ENCODE measurements around the gene RPL27A.

The RPL27A gene

DNA sequence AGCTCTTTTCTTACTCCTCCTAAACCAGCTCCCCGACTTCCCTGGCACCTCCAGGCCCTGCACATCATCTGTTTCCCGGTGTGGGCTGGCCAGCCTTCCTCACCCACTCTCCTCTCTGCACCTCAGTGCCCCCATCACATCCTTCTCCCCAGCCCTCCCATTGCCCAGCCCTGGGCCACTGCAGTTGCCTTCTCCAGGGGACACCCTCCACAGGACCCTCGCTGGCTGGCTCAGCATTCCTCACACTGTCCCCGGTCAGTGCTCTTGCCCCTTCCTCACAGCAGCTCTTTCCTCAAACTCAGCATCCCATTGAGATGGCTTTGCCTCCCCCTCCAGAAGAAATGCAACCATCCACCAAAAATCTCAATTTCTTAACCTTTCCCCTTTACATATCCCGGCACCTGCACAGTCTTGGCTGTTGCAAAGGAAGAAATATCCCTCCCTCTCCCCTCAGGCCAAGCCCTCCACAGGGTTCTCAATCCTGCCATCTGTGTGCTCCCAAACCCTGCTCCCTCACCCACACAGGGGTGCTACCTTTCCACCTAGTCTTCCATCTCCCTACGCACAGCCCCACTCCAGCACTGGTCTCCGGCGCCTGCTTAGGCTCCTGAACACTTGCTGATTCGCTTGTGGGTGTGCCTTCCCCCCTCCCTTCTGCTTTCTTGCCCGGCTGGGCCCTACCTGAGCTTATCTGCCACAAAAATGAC, 19.5 kb downstream of the RPL27A start:
- DNase-seq, result no peak

DNA sequence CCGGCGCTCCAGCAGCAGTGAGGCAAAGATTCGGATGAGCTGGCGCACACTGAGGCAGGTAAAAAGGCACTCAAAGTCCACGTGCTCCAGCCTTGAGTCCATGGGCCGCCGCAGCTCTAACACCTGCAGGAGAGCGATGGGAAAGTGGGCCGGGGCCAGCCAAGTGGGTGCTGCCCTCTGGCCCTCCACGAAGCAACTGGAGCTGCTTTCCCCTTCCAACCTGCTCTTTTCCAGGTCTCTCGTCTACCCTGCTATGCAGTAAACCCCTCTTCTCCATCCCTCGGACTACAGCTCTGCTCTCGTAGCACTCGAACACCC, 20.0 kb downstream of the RPL27A start:
- DNase-seq, result no peak

DNA sequence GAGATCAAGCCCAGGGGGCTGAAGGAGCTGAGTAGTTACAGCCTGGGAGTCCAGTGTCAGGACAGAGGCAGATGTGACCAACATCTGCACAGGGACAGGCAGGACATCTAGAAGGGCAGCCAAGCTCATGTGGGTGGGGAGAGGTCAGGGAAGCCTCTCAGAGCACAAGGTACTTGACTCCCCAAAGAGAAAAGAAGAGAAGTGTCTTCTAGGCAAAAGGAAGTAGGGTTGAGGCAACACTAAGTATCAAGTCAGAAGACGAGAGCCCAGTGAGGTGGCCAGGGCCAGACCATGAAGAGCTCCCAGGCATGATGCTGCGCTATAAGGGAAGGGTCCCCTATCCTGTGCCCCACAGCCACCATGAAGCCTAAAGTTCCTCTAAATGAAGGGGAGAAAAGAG, 21.5 kb downstream of the RPL27A start:
- no peak for DNase-seq

DNA sequence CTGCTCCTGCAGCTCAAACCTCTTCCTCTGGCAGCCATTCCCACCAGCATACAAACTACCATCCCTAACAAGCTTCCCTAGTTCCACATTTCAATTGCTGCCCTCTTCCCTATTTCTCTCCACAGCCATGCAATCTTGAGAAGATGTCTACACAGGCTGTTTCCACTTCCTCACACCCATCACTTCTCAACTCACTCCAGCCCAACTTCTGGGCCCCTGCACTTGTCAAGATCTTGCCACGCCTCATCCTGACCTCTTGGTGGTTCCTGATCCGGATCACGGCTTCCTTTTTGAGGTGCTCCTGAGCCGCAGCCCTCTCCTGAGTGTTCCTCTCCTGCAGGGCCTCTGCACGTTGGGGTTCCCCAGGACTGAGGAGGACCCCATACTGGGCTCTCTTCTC, 22.6 kb downstream of the RPL27A start:
- no peak for DNase-seq

DNA sequence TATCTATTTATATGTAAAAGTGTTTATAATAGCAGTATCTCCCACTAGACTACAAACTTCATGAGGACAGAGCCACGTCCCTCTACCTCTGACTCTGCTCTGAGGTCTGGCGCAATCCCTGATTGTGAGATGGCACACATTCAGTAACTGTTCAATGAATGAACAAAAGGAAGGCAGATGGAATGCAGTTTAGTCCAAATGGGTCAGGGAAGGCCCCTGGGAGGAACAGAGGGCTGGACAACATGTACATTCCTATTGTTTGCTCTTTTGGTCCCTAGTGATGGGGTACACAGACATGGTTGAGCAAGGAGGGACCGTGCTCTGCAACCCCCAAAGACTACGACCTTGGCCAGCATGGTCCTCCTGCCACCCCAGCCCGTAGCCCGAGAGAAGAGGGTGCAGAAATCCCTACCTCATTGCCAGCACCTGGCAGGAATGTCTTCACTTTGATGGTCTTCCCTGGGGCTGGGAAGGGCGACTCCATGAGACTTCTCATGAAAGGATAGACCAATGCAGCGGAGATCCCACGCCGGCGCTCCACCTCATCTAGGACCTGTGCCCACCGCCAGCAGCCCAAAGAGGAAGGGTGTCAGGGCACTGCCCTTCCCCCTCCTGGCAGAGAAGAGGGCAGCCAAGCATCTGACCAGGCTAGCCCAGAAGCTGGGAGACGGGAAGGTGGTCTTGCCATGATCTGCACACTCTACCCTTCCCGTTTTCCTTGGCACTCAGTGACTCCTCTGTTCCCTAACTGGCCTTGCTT, 24.3 kb downstream of the RPL27A start:
- DNase-seq, result no peak

DNA sequence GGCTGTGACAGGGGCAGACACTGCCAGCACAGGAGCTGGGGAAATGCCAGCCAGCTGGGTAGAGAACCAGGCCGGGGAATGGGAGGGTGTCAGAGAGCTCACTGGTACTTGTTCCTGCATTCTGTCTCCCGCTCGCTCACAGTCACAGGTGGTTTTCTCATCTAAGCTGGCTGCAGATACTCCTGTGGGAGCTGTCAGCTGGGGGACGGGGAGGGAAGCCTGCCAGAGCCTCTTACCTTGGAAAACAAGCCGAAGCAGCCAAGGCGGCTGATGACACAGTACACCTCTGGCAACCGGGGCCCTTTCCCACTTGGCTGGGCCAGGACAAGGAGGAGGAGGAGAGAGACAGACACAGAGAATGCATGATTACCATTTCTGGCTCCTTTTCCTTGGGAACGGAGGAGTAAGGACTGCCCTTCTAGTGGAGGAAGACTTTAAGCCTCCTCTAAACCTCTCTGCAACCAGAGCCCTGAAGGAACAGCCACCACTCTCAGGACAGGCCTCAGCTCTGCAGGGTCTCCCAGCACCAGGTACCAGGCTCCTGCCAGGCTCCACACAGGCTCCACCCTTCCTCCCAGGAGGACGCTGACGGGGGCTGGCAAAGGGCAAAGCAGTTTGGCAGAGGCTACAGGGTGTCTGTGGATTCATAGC, 25.1 kb downstream of the RPL27A start:
- DNase-seq, result peak in 1 of 2 donors; percentile 37

DNA sequence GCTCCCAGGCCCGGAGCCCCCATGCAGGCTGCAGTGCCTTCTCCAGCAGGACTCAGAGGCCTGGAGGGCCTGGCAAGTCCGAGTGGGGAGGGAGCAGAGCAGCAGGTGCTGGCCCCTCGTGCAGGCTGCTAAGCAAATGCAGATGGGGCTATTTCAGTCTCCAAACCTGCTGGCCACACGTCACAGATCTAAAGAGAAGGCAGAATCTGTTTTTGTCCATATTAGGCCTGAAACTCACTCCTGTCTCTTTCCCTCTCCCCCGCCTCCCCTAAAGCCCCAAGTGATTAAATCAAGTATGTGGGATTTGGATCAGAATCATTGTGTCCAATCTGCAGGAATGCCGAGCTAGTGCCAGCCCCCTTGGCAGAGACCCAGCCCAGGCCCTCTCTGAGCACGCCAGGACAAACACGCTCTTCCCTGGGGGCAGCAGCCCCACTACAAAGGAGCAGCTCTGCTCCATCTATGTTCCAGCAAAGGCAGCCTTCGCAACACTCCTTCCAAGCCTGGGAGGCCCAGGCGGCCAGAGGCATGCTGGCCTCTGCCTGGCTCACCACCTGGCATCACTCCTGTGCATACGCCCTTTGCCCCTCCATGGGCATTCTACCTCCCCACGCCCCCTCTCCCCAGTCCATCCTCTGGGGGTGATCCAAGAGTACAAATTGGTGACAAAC, 26.5 kb downstream of the RPL27A start:
- DNase-seq, result peak; percentile 28 to 42

DNA sequence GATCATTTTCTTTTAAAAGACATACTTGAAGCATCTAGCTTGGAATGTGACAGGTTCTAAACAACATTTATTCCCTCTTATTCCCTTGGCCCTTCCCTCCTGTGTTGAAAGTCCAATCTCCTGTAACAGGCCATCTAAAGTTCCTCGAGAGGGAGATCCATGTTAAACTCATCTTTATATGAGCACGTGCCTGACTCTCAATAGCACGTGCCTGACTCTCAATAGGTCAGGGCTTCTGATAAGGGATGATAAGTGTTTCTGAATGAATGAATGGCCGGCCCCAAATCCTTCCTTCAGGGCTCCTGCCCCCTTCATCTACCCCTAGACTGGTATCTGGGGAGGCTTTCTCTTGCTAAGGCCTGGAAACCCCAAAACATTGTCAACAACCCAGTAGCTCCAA, 27.2 kb downstream of the RPL27A start:
- no peak for DNase-seq

DNA sequence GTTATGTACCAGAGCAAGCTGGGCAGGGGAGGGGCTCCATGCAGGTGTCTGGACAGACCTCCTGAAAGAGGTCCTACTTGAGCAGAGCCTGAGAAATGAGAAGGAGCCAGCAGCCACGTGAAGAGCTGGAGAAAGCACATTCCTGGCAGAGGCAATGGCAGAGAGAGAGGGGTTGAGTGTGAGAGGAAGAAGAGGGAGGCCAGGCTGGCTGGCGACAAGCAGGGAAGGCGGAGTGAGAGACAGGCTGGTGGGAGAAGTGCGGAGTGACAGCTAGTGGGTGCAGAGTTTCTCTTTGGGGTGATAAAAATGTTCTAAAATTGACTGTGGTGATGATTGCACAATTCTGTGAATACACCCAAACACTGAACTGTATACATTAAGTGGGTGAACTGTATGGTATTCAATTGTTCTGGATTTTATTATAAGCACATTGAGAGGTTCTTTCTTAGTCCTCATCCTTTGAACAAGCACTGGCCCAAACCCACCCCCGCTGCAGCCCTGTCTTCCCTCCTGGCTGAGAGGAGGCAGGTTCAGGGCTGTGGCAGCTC, 29.4 kb downstream of the RPL27A start:
- DNase-seq, result no peak

DNA sequence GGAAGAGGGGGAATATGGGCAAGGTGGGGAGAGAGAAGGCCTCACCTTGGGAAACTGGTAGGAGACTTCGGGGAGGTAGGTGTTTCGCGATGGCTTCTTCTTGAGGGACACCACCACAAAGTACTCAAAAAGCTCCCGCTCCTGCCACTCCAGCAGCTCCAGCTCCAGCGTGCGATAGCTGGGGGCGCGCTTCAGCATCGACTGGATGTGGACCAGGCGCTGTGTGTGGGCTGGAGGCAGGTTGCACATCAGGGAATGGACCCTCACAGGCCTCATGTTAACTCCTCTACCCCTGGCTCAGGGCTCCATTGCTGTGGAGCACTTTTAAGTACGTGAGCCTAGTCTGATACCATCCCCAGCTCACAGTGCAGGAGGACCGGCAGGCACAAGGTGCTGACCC, 29.9 kb downstream of the RPL27A start:
- no peak for DNase-seq

DNA sequence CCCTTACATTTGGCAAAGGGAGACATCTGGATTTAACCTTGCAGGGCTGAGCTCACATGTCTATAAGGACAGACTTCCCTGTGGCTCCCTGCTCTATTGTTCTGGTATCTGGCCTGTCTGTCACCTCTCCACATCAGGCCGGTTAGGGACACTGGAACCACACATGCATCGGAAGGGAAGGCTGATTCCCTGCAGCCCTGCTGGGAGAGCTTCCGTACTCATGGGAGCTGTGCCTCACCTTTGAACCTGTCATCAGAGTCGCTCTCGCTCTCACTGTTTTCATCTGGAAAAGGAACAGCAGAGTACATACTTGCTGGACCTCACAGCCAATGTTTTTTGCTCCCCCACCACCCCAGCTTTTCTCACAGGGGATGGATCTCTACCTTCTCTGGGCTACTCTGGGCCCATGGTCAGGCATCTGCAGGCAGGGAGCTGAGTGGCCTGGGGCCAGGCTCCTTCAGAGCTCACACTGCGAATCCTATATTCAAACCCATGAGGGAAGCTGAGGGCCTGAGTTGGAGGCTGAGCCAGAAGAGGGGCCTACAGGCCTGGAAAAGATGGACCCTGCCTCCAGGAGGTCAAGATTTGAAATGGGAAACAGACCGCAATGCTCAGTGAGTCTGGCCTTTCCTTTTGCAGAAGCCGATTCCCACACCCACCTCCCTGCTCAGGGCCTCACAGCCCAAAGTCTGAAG, 31.3 kb downstream of the RPL27A start:
- no peak for DNase-seq

DNA sequence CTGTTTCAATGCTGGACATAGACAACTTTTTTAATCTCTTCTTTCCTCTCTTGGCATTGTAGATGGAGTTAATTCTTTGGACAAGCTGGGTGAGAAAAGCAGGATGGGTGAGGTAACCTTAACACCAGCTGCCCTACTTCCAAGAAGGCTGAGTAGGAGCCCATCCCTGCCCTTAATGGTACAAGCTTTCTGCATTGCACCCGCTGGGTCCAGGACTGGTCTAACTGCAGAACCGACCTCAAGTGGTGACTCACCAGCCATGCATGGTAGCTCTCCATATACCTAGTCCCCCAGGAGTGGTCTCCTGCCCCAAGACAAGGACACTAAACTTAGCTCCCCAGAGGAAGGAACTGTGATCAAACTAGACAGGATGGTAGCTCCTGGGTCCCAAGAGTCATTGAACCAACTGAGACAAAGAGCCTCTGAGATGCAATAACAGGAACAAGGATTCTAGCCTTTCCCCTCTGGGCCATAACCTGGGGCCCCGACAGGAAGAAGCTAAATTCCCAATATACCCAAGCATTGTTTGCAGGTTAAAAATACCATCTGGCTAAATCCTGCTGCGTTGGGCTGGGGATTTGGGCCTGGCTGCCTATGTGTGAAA, 32.1 kb downstream of the RPL27A start:
- DNase-seq, result no peak

DNA sequence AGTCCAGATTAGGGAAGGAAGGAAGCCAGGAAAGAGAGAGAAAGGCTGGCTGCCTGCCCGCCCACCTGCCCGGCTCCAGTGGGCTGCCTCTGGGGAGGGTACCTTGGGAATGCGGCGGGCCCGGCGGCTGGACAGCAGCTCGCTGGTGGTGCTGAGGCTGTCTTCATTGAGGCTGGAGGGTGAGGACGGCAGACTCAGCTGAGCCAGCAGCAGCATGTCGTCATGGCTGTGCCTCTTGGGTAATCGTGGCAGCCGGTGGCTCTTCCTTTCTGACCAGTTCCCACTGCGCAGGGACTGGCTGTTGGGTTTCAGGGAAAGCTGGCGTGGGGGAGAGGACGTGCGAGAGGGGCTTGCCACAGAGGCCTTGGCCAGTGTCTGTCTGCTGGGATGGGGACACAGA, 32.9 kb downstream of the RPL27A start:
- no peak for DNase-seq

DNA sequence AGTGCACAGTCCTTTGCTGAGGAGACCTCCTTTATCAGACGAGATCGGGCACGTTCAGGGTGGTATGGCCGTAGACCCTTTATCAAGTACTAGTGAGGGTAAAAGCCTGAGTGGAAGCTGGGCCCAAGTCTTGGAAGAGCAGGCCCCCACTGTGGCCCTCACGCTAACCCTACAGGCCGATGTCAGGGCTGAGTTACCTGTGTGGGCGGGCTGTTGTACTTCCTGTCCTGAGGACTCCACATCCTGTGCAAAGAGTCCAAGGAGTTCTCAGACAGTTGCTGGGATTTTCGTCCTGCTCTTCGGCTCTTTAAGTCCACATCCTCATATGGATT, 34.9 kb downstream of the RPL27A start:
- no peak for DNase-seq

DNA sequence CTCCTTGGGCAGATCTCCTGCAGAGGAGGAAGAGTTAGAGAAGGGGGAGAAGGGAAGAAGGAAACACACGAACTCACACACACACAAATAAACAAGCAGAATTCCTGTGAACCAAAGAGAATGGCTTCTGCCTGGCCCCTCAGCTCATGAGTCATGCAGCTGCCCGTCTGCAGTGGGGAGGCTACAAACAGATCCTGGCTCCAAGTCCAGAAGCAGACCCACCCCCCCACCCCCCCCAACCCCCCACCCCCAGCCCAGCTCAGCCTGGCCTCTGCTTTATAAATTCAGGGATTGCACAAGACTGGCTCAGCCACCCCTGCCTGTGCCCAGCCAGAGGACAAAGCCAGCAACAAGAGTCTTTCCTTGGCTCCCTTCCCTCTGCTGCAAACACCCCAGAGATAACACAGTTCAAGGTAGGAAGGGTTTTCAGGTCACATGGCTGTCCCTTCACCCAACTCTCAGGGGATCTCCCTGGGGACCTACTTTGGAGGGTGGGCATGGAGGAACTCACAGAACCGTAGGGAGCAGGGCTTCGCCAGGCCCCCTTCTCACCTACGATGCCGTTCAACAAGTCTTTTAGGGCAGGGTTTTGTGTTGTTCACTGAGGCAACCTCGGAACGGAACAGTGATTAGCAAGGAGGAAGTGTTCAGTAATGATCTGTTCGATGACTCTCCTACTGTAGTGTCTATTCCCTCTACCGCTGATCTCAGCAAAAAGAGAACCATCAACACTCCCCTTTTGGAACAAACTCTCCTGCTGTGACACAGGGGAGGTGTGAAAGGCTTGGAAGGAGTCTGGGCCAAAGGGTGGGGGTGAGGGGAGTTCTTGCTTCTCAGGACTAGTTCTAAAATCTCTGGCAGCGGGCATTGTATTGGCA, 35.5 kb downstream of the RPL27A start:
- peak; percentile 9 to 12 for DNase-seq

DNA sequence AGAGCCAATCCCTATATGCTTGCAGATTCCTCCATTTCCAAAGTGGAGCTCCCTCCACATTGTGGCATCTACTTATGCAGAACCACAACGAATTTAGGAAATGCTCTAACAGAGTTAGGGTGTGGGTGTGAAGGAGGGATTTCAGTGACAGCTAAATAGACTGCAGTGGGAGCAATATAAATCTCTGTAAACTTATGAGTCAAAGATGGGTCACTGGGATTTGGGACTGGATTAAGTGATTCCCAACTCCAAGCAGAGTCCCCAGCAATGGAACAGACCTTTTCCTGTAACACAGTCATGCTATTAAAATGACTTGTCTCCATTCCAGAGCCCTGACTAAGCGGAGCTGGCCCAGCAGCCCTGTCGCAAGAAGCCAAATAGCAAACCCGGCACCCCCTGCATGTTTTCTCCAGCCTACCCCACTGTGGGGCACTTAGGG, 36.6 kb downstream of the RPL27A start:
- DNase-seq, result peak in 1 of 2 donors; percentile 42

DNA sequence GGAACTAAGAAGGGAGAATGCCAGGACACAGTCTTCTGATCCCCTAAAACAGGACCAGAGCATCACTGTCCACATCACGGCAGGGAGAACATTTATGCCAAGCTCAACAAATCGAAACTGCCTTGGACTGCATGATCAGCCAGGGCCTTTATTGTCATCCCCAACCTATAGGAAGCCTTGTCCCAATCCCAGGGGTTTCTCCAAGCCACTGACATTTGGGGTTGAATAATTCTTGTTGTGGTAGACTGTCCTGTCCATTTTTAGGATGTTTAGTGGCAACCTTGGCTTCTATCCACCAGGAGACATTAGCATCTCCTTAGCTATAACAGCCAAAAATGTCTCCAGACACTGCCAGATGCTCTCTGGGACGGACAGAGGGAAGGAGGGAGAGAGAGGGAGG, 37.1 kb downstream of the RPL27A start:
- DNase-seq, result no peak

DNA sequence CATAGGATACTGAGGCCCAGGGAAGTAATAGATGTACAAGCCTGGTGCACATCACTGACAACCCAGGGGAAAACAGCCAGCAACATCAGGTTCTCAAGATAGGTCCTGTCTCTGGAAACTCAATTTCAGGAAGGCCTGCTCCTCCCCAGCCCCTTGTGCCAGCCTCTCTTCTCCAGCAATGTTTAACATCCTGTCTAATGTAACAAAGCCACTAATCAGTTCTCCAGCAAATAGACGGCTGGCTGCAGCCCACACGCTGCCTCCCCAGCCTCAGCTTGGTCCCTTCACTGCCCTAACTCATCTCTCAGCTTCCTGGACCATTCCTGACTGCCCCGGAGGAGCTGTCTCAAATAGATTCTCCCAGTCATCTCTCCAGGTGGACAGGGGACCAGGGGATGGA, 37.8 kb downstream of the RPL27A start:
- DNase-seq, result no peak

DNA sequence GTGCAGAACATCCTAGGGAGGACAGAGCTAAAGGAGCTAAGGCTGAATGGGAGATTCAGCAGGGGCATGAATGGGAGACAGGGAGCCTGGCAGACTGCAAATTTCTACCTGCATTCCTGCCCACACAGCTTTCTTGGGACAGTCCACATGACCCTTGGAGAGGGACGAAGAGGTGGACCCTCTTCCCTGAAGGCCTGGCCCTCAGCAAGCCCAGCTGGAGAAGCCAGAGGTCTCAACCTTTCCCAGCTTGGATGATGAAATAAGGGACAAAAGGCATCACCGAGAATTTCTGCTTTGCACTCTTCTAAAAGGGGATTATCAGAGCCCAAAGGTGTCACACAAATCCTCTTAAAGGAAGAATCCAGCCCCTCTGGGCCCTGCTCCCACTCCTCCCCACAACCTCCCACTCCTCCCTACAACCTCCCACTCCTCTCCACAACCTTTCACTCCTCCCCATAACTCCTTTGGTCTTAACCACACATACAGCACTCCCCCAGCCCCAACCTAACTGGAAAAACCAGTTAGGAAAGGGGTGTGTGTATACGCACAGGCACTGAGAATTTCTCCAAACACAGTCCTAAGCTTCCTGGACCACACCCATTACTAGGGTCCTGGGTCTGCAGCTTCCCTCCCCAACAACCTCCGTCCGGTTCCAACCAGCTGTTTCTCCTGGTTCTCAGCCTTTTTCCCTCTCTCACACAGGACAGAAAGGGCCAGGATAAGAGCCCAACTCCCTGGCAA, 38.4 kb downstream of the RPL27A start:
- no peak for DNase-seq
